K562 (cell line): Measurements from ENCODE around the gene PODXL. TPM values are rescaled to one million over a fixed set of nuclear protein-coding genes. Genes with fewer than 3 reads are reported as not detected.

Experiments
- ATAC-seq: fragments of 200-7000 bp; cut with Tn5 transposase; 3 replicates; pipeline ENCODE4 v1.9.1; 2020; ENCODE audit warnings: moderate library complexity
- BruUV-seq: library from RNA; stranded (reverse); fragments of 400-500 nt; replicated peaks from 2 replicates; lab custom pipeline; 2021; lab: Mats Ljungman, UMichigan
- CTCF ChIA-PET: fragments of 300-600 bp; formaldehyde crosslinking; extraction: SDS; loops from one replicate; lab custom pipeline; 2021; ENCODE audit warnings: low intra/inter-chr PET ratio; lab: Yijun Ruan, JAX
- POLR2A ChIA-PET: fragments of 300-600, 350-650 bp; sonication (Branson Sonifier 250); formaldehyde crosslinking; extraction: SDS; loops from one replicate; lab custom pipeline; 2021; ENCODE audit warnings: antibody characterized with exemption, inconsistent platforms; lab: Yijun Ruan, JAX
- DNase-seq, 4 experiments: peaks; one replicate each; pipeline versions ENCODE4 v3.0.0 to v3.0.0-alpha.2; 2011 to 2018; ENCODE audit warnings: low spot score in 3 of 4, mixed read lengths in 3 of 4; ENCODE audit errors: extremely low read depth in 1 of 4
- FAIRE-seq: peaks from 2 replicates; lab custom pipeline; 2011; peaks lifted over from hg19 to GRCh38; lab: Jason Lieb, UNC
- H2AFZ ChIP-seq: 2 replicates; pipeline ENCODE4 v1.6.0; 2011; ENCODE audit warnings: low read depth, low read length, control low read depth, inconsistent platforms
- H3K27ac ChIP-seq: fragments of 200-600 bp; 3 replicates; pipeline ENCODE4 v1.8.0; 2011; ENCODE audit warnings: low read depth, mild to moderate bottlenecking, control low read depth, inconsistent platforms, low read length, moderate library complexity, mixed read lengths; ENCODE audit errors: extremely low read depth
- H3K27me3 ChIP-seq, 2 experiments: fragments of 300-600 bp in 1 of 2; 2 replicates in 1 of 2; 3 replicates in 1 of 2; pipeline versions ENCODE4 v1.6.0 to v1.8.0; 2011; ENCODE audit warnings: inconsistent platforms in 2 of 2, low read length in 2 of 2, mild to moderate bottlenecking in 1 of 2, mixed read lengths in 1 of 2, moderate library complexity in 1 of 2; ENCODE audit not compliant: control insufficient read depth in 2 of 2, insufficient read depth in 2 of 2
- H3K36me3 ChIP-seq: fragments of 300-600 bp; 3 replicates; pipeline ENCODE4 v1.8.0; 2011; ENCODE audit warnings: mild to moderate bottlenecking, low read length, inconsistent platforms; ENCODE audit not compliant: control insufficient read depth, insufficient read depth
- H3K4me1 ChIP-seq, 2 experiments: fragments of 200-600 bp in 1 of 2; replicated peaks in 1 of 2; 2 replicates in 1 of 2; 3 replicates in 1 of 2; pipeline versions ENCODE4 v1.5.1 to v1.8.0; 2011; ENCODE audit warnings: inconsistent platforms in 2 of 2, low read length in 2 of 2, mild to moderate bottlenecking in 1 of 2, mixed read lengths in 1 of 2, moderate library complexity in 1 of 2; ENCODE audit not compliant: control insufficient read depth in 2 of 2, insufficient read depth in 2 of 2
- H3K4me2 ChIP-seq: 2 replicates; pipeline ENCODE4 v1.6.1; 2011; ENCODE audit warnings: low read length, control low read depth, inconsistent platforms, mixed read lengths; ENCODE audit not compliant: insufficient read depth
- H3K4me3 ChIP-seq: fragments of 200-600 bp; sonication (generic), shearing (Covaris generic); 2 replicates; pipeline ENCODE4 v1.5.1; 2016; ENCODE audit warnings: control low read depth, inconsistent platforms
- H3K79me2 ChIP-seq: fragments of 200-600 bp; 3 replicates; pipeline ENCODE4 v1.8.0; 2011; ENCODE audit warnings: low read length, inconsistent platforms; ENCODE audit not compliant: control insufficient read depth, insufficient read depth
- H3K9ac ChIP-seq, 2 experiments: 2 replicates each; pipeline versions ENCODE4 v1.6.0 to v1.6.1; 2011; ENCODE audit warnings: low read depth in 2 of 2, low read length in 2 of 2, control low read depth in 1 of 2, inconsistent platforms in 1 of 2, mild to moderate bottlenecking in 1 of 2, mixed read lengths in 1 of 2; ENCODE audit not compliant: insufficient read depth in 1 of 2
- H3K9me1 ChIP-seq: one replicate; pipeline ENCODE4 v1.6.0; 2011; ENCODE audit warnings: inconsistent platforms, mild to moderate bottlenecking, low read length, moderate library complexity; ENCODE audit not compliant: control insufficient read depth, insufficient read depth
- H3K9me3 ChIP-seq: replicated peaks from 2 replicates; pipeline ENCODE4 v1.5.1; 2011; ENCODE audit warnings: low read depth, low read length, inconsistent platforms; ENCODE audit not compliant: control insufficient read depth, insufficient read depth
- H4K20me1 ChIP-seq: replicated peaks from 2 replicates; pipeline ENCODE4 v1.6.1; 2011; ENCODE audit warnings: low read length, inconsistent platforms, mixed read lengths; ENCODE audit not compliant: control insufficient read depth, insufficient read depth
- ATF3 ChIP-seq, 2 experiments: fragments of 450-650 bp in 1 of 2; sonication (generic) in 1 of 2; formaldehyde crosslinking in 1 of 2; IDR thresholded peaks in 1 of 2; conservative IDR thresholded peaks in 1 of 2; 2 replicates each; pipeline versions ENCODE4 v1.6.1 to v1.8.1; 2016 to 2023; ENCODE audit warnings: mild to moderate bottlenecking in 2 of 2, moderate library complexity in 2 of 2, inconsistent platforms in 1 of 2, missing genetic modification reagents in 1 of 2
- BRD4 ChIP-seq: fragments of 200-600 bp; sonication (generic); IDR thresholded peaks from 2 replicates; pipeline ENCODE4 v1.6.1; 2017; ENCODE audit warnings: inconsistent platforms
- CREB3 ChIP-seq: fragments of 450-650 bp; conservative IDR thresholded peaks from 2 replicates; pipeline ENCODE4 v1.6.1; 2016; ENCODE audit warnings: missing genetic modification characterization, low read depth, mild to moderate bottlenecking, missing compliant biosample characterization, moderate library complexity
- DNMT1 ChIP-seq: fragments of 450-650 bp; IDR thresholded peaks from 2 replicates; pipeline ENCODE4 v1.6.1; 2016; ENCODE audit warnings: antibody characterized with exemption, mild to moderate bottlenecking
- GABPA ChIP-seq: fragments of 200-800 bp; sonication (Bioruptor generic); conservative IDR thresholded peaks from 2 replicates; pipeline ENCODE4 v1.6.1; 2016; ENCODE audit warnings: low read depth, missing genetic modification characterization, missing compliant biosample characterization
- HNRNPL ChIP-seq: fragments of 200-400 bp; formaldehyde crosslinking; IDR thresholded peaks from 2 replicates; pipeline ENCODE4 v1.6.1; 2017; ENCODE audit warnings: low read depth, mild to moderate bottlenecking, low read length
- LEF1 ChIP-seq: fragments of 450-650 bp; IDR thresholded peaks from 2 replicates; pipeline ENCODE4 v1.6.1; 2016; ENCODE audit warnings: mild to moderate bottlenecking
- MCM3 ChIP-seq: fragments of 450-650 bp; IDR thresholded peaks from 2 replicates; pipeline ENCODE4 v1.6.1; 2016
- NCOA2 ChIP-seq, 2 experiments: fragments of 450-650 bp; IDR thresholded peaks; 2 replicates each; pipeline ENCODE4 v1.6.1; 2018; ENCODE audit warnings: mild to moderate bottlenecking in 2 of 2, moderate library complexity in 1 of 2; ENCODE audit not compliant: partially characterized antibody in 2 of 2
- NRF1 ChIP-seq, 2 experiments: fragments of 450-650 bp; IDR thresholded peaks in 1 of 2; conservative IDR thresholded peaks in 1 of 2; 2 replicates each; pipeline ENCODE4 v1.6.1; 2014; ENCODE audit warnings: mild to moderate bottlenecking in 2 of 2
- RBFOX2 ChIP-seq: fragments of 200-400 bp; formaldehyde crosslinking; IDR thresholded peaks from 2 replicates; pipeline ENCODE4 v1.6.1; 2017; ENCODE audit warnings: low read depth, mild to moderate bottlenecking, low read length, moderate library complexity
- SPI1 ChIP-seq: IDR thresholded peaks from 2 replicates; pipeline ENCODE4 v1.6.1; 2011; ENCODE audit warnings: low read depth, low read length, control low read depth, borderline replicate concordance
- SRF ChIP-seq, 2 experiments: fragments of 250-450, 450-650 bp in 1 of 2; sonication (Bioruptor Pico) in 1 of 2; sonication (generic) in 1 of 2; formaldehyde crosslinking; IDR thresholded peaks; 2 replicates each; pipeline versions ENCODE4 v1.5.0 to v1.5.1; 2020 to 2022; ENCODE audit warnings: mild to moderate bottlenecking in 1 of 2, missing genetic modification reagents in 1 of 2
- U2AF1 ChIP-seq: fragments of 200-400 bp; formaldehyde crosslinking; optimal IDR thresholded peaks from 2 replicates; pipeline ENCODE3; 2017; ENCODE audit warnings: mild to moderate bottlenecking, low read depth, low read length, moderate library complexity
- ZBED1 ChIP-seq: IDR thresholded peaks from 2 replicates; pipeline ENCODE4 v1.6.1; 2014
- ZNF23 ChIP-seq: fragments of 250-450 bp; sonication (Bioruptor Pico); IDR thresholded peaks from 2 replicates; pipeline ENCODE4 v1.4.0; 2020; ENCODE audit warnings: mild to moderate bottlenecking
- ZNF24 ChIP-seq: fragments of 450-650 bp; IDR thresholded peaks from 2 replicates; pipeline ENCODE4 v1.6.1; 2016
- ZNF277 ChIP-seq: fragments of 250-450 bp; sonication (Bioruptor Pico); IDR thresholded peaks from 2 replicates; pipeline ENCODE4 v1.8.0; 2022; ENCODE audit warnings: inconsistent platforms, mild to moderate bottlenecking, moderate library complexity, borderline replicate concordance
- ZNF717 ChIP-seq: fragments of 250-450 bp; sonication (Bioruptor Pico); IDR thresholded peaks from 2 replicates; pipeline ENCODE4 v1.5.0; 2021
- WGBS: fragments of 100-300 bp; shearing (Covaris generic); methylation state at CpG from one replicate; pipeline ENCODE4 v1.1.6; 2016; ENCODE audit warnings: low coverage, mixed read lengths; ENCODE audit not compliant: insufficient coverage; ENCODE audit errors: missing lambda C conversion rate; 5-methylcytosine and 5-hydroxymethylcytosine counted together
- in situ Hi-C: fragments of 300-500 bp; cut with MboI; formaldehyde crosslinking; loops from 4 replicates; pipeline ENCODE4 v1.15.0; 2018; ENCODE audit warnings: inconsistent platforms, mixed read lengths
- intact Hi-C: fragments of 100-400 bp; cut with micrococcal nuclease; formaldehyde crosslinking; loops from 2 replicates; pipeline ENCODE4 v1.14.2; 2022
- polyA plus RNA-seq, 8 experiments: library from polyadenylated mRNA; depleted of rRNA in 4 of 8; stranded (reverse) in 5 of 8; unstranded in 3 of 8; fragments of >200 nt; fragmentation: Nextera tagmentation in 2 of 8; fragmentation: Illumina TruSeq in 1 of 8; extraction: Ambion mirVana in 2 of 8; extraction: Trizol in 1 of 8; gene quantifications; 2 replicates each; pipeline versions ENCODE4 v1.2.1 to v1.2.3, GENCODE V29; 2011 to 2014; ENCODE audit warnings: inconsistent platforms in 1 of 8, missing spikeins in 1 of 8
- total RNA-seq, 7 experiments: library from RNA; depleted of rRNA in 6 of 7; stranded (reverse); fragments of >200 nt in 6 of 7; fragmentation: Illumina TruSeq in 2 of 7; extraction: Trizol in 2 of 7; gene quantifications; 2 replicates each; pipeline versions ENCODE4 v1.2.1 to v1.2.3, GENCODE V29; 2011 to 2021; ENCODE audit warnings: low replicate concordance in 1 of 7

The PODXL gene
- total and polyA plus RNA-seq, 9 of the 15 experiments (the other 6 are each of a cell fraction or from before 2014, with no cell fraction given): 0.01 to 0.73 (median 0.07) TPM

DNA sequence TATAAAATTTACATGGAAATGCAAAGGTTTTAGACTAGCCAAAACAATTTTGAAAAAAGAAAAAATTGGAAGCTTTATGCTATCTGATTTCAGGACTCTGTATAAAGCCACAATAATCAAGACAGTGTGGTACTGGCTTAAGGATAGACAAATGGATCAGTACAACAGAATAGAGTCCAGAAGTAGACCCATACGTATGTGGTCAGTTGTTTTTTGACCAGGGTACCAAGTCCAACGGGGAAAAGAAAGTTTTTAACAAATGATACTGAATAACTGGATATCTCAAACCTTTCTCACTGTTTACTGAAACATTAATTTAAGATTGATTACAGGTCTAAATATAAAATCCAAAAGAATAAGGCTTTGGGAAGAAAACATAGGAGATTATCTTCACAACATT is 79.7 kb downstream of the PODXL start:
- WGBS: 91% methylated on average over 2 of the region's 2 CpGs
- BruUV-seq: no TSS peak
- Histone ChIP-seq H3K36me3 (peaks cover 23% of the 10 kb centered on the region), H3K27me3 (no peaks in the 10 kb centered on the region), H2AFZ (no peak overlapping the region), H3K9ac (no peak overlapping the region), H3K9me3 (no peaks in the 10 kb centered on the region), H3K27ac (no peak overlapping the region), H3K4me3 (no peak overlapping the region), H3K9me1 (no peaks in the 10 kb centered on the region), H4K20me1 (no peaks in the 10 kb centered on the region), H3K4me1 (no peaks in the 10 kb centered on the region), H3K4me2 (no peak overlapping the region), H3K79me2 (no peaks in the 10 kb centered on the region)
- ATAC-seq (no peak), DNase-seq (no peak), FAIRE-seq (no peak)
- intact Hi-C loops (no loop called here), in situ Hi-C loops (no loop called here)
- CTCF ChIA-PET: no interaction called here
- POLR2A ChIA-PET: no interaction called here
- TF ChIP-seq ZNF24 (no peak), LEF1 (no peak), DNMT1 (no peak), SPI1 (no peak), HNRNPL (no peak), U2AF1 (no peak), ZNF717 (CRISPR knock-in tag) (no peak), NRF1 (conservative IDR thresholded peaks at IDR 0.05 in 1 of 2, IDR thresholded peaks at IDR 0.05 in 1 of 2) (no peak), GABPA (tag) (no peak), MCM3 (no peak), ZBED1 (no peak), SRF (CRISPR knock-in tag; IDR thresholded peaks at IDR 0.05) (no peak), ZNF23 (CRISPR knock-in tag) (no peak), NCOA2 (IDR thresholded peaks at IDR 0.05; ENCODE audit: partially characterized antibody in 2 of 2) (no peak), ATF3 (IDR thresholded peaks at IDR 0.05) (no peak), ATF3 (CRISPR knock-in tag; conservative IDR thresholded peaks at IDR 0.05) (no peak), CREB3 (tag) (no peak), RBFOX2 (no peak), BRD4 (no peak), ZNF277 (CRISPR knock-in tag) (no peak)
